RPMI8226 (cell line): ENCODE measurements around the gene SEC31A.

Experiments used
- DNase-seq: peaks from one replicate; pipeline ENCODE4 v3.0.0-alpha.2; 2015

Gene SEC31A

GRCh38 chr4:82789025-82789776 lies 101.8 kb downstream of the SEC31A start:
- no peak for DNase-seq

- no peak for DNase-seq
Observed at GRCh38 chr4:82787342-82787741, 103.6 kb downstream of the SEC31A start.

GRCh38 chr4:82786828-82787227 lies 104.1 kb downstream of the SEC31A start:
- no peak for DNase-seq

GRCh38 chr4:82785611-82786400 lies 105.1 kb downstream of the SEC31A start:
- no peak for DNase-seq

GRCh38 chr4:82784681-82785610 lies 106.0 kb downstream of the SEC31A start:
- DNase-seq, result peak; percentile 55

- DNase-seq, result no peak
Observed at GRCh38 chr4:82782626-82783345, 108.2 kb downstream of the SEC31A start.

GRCh38 chr4:82780752-82781231 lies 110.2 kb downstream of the SEC31A start:
- peak; percentile 95 for DNase-seq

GRCh38 chr4:82780170-82780751 lies 110.7 kb downstream of the SEC31A start:
- no peak for DNase-seq

- DNase-seq, result no peak
Observed at GRCh38 chr4:82779032-82779431, 111.9 kb downstream of the SEC31A start.

GRCh38 chr4:82777857-82778525 lies 113.0 kb downstream of the SEC31A start:
- no peak for DNase-seq

- no peak for DNase-seq
Observed at GRCh38 chr4:82776925-82777542, 113.9 kb downstream of the SEC31A start.

GRCh38 chr4:82775243-82775642 lies 115.7 kb downstream of the SEC31A start:
- no peak for DNase-seq

GRCh38 chr4:82774711-82775171 lies 116.2 kb downstream of the SEC31A start:
- DNase-seq, result no peak

- DNase-seq, result no peak
Observed at GRCh38 chr4:82773057-82773456, 117.9 kb downstream of the SEC31A start.

GRCh38 chr4:82770607-82771006 lies 120.3 kb downstream of the SEC31A start:
- DNase-seq, result no peak
